ENCODE data around the gene DYRK1A. TPM values are rescaled to one million over a fixed set of nuclear protein-coding genes. Genes with fewer than 3 reads are reported as not detected.

The DYRK1A gene
- total and polyA plus RNA-seq, 10 of the 15 experiments (the other 5 are each of a cell fraction or from before 2014, with no cell fraction given), result 2.4 to 68.6 (median 30.7) TPM

DNA sequence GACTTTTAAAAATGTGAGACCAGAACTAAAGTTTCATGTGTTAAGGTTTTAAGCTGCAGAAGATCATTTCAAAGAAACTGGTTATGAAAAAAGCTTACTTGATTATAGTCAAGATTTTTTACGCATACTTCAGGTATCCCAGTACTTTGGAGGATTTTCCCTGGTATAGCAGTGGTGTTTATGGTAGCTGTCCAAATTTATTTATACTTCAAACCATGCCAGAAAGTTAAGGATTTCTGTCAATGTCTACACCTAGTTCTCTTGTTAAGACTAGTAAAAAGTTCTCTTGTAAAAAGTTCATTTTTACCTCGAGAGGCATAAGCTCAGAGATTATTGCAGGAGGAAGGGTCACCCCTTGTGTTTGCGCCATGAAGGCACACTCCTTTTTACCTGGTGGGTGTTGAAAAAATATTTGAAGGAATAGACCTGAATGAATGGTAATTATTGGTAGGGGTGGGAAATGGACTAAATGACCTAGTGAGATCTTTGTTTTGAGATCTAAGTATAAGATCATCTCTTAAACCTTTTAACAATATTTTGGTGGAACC is 2.8 kb downstream of the DYRK1A start:
- peaks cover 17% of the 10 kb centered on the region; the same call in 1 of the 2 replicates for H3K4me1 ChIP-seq (ENCODE audit: control insufficient read depth, insufficient read depth, low read length)
- H4K20me1 ChIP-seq (ENCODE audit: control insufficient read depth, insufficient read depth), result peaks cover 6% of the 10 kb centered on the region

More for the DNA sequence above, 2.8 kb downstream of the DYRK1A start:
- peaks cover 84% of the 10 kb centered on the region for H3K79me2 ChIP-seq (ENCODE audit: control insufficient read depth, insufficient read depth, low read length)
- ChIA-PET RAD21 (ENCODE audit: unreplicated experiment) (interaction anchor here (0.9 to 3.3 kb wide), 7 partner anchors 14 to 194 kb away, joined by 3 to 17 read pairs (median 7); partner anchors contain the start of gene VPS26C), CTCF (interaction anchor here (0.7 to 1.9 kb wide), 9 partner anchors 11 to 203 kb away, joined by 3 to 7 read pairs (median 4); no protein-coding TSS in a partner anchor), POLR2A (interaction anchor here (0.5 to 2.5 kb wide), 10 partner anchors 12 to 303 kb away, joined by 3 to 9 read pairs (median 4); partner anchors contain the start of gene VPS26C), SMC1A (ENCODE audit: uncharacterized antibody, unreplicated experiment) (interaction anchor here (0.6 to 7.9 kb wide), 12 partner anchors 9 to 111 kb away, joined by 3 to 62 read pairs (median 5); partner anchors contain the start of gene VPS26C)
- TSS peak; percentile 30 for BruUV-seq (replicated peaks)
- H3K9ac ChIP-seq (ENCODE audit: control insufficient read depth, insufficient read depth, low read length), result peak overlapping the region; percentile 98
- peak overlapping the region; percentile 92 for H3K4me2 ChIP-seq (ENCODE audit: control insufficient read depth, insufficient read depth)
- H3K9me3 ChIP-seq (replicated peaks; ENCODE audit: control insufficient read depth, insufficient read depth, low read length), result no peaks in the 10 kb centered on the region
- ATAC-seq, result no peak
- H3K36me3 ChIP-seq (ENCODE audit: control insufficient read depth in 2 of 2, insufficient read depth in 2 of 2, low read length in 1 of 2), result no peaks in the 10 kb centered on the region; a peak in 1 of 4 replicates
- no peak overlapping the region for H2AFZ ChIP-seq (ENCODE audit: control insufficient read depth, low read depth, low read length)
- no peak for FAIRE-seq
- peak overlapping the region; percentile 97 for H3K27ac ChIP-seq (ENCODE audit: control insufficient read depth, insufficient read depth)
- WGBS (ENCODE audit: insufficient coverage, insufficient replicate concordance, low lambda C conversion rate, missing lambda C conversion rate), result 17% methylated on average over 3 of the region's 3 CpGs
- DNase-seq (ENCODE audit: low read depth, low spot score), result no peak
- TF ChIP-seq RAD51 (IDR thresholded peaks at IDR 0.05), result no peak
- TF ChIP-seq EZH2 (IDR thresholded peaks at IDR 0.05; ENCODE audit: borderline replicate concordance, control insufficient read depth, low read depth, low read length), result no peak
- TF ChIP-seq ZZZ3 (IDR thresholded peaks at IDR 0.05; ENCODE audit: control insufficient read depth, insufficient read length, low read depth), result no peak
- no peak for TF ChIP-seq MTA2 (IDR thresholded peaks at IDR 0.05; ENCODE audit: low read depth)
- no peak for TF ChIP-seq JUNB (IDR thresholded peaks at IDR 0.05)
- no peak for TF ChIP-seq YBX1 (IDR thresholded peaks at IDR 0.05)
- TF ChIP-seq, protein P1, sequence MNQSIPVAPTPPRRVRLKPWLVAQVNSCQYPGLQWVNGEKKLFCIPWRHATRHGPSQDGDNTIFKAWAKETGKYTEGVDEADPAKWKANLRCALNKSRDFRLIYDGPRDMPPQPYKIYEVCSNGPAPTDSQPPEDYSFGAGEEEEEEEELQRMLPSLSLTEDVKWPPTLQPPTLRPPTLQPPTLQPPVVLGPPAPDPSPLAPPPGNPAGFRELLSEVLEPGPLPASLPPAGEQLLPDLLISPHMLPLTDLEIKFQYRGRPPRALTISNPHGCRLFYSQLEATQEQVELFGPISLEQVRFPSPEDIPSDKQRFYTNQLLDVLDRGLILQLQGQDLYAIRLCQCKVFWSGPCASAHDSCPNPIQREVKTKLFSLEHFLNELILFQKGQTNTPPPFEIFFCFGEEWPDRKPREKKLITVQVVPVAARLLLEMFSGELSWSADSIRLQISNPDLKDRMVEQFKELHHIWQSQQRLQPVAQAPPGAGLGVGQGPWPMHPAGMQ (IDR thresholded peaks at IDR 0.05; ENCODE audit: borderline replicate concordance), result no peak
- TF ChIP-seq, protein P2, sequence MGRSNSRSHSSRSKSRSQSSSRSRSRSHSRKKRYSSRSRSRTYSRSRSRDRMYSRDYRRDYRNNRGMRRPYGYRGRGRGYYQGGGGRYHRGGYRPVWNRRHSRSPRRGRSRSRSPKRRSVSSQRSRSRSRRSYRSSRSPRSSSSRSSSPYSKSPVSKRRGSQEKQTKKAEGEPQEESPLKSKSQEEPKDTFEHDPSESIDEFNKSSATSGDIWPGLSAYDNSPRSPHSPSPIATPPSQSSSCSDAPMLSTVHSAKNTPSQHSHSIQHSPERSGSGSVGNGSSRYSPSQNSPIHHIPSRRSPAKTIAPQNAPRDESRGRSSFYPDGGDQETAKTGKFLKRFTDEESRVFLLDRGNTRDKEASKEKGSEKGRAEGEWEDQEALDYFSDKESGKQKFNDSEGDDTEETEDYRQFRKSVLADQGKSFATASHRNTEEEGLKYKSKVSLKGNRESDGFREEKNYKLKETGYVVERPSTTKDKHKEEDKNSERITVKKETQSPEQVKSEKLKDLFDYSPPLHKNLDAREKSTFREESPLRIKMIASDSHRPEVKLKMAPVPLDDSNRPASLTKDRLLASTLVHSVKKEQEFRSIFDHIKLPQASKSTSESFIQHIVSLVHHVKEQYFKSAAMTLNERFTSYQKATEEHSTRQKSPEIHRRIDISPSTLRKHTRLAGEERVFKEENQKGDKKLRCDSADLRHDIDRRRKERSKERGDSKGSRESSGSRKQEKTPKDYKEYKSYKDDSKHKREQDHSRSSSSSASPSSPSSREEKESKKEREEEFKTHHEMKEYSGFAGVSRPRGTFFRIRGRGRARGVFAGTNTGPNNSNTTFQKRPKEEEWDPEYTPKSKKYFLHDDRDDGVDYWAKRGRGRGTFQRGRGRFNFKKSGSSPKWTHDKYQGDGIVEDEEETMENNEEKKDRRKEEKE (IDR thresholded peaks at IDR 0.05), result no peak
- TF ChIP-seq ZNF207 (IDR thresholded peaks at IDR 0.05; ENCODE audit: borderline replicate concordance), result no peak
- no peak for TF ChIP-seq FOS (IDR thresholded peaks at IDR 0.05; ENCODE audit: borderline replicate concordance, extremely low read depth, insufficient read length)
- no peak for TF ChIP-seq BRCA1 (IDR thresholded peaks at IDR 0.05; ENCODE audit: low read depth, low read length)
- no peak for TF ChIP-seq RELA (IDR thresholded peaks at IDR 0.05; ENCODE audit: borderline replicate concordance, partially characterized antibody)
- no peak for TF ChIP-seq ATF7 (IDR thresholded peaks at IDR 0.05; ENCODE audit: low read depth)
- TF ChIP-seq CHD4 (IDR thresholded peaks at IDR 0.05), result no peak
- TF ChIP-seq, protein P3, sequence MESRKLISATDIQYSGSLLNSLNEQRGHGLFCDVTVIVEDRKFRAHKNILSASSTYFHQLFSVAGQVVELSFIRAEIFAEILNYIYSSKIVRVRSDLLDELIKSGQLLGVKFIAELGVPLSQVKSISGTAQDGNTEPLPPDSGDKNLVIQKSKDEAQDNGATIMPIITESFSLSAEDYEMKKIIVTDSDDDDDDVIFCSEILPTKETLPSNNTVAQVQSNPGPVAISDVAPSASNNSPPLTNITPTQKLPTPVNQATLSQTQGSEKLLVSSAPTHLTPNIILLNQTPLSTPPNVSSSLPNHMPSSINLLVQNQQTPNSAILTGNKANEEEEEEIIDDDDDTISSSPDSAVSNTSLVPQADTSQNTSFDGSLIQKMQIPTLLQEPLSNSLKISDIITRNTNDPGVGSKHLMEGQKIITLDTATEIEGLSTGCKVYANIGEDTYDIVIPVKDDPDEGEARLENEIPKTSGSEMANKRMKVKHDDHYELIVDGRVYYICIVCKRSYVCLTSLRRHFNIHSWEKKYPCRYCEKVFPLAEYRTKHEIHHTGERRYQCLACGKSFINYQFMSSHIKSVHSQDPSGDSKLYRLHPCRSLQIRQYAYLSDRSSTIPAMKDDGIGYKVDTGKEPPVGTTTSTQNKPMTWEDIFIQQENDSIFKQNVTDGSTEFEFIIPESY (IDR thresholded peaks at IDR 0.05), result no peak
- TF ChIP-seq EP300 (IDR thresholded peaks at IDR 0.05; ENCODE audit: borderline replicate concordance in 1 of 2, control insufficient read depth in 1 of 2, low read depth in 2 of 2, low read length in 2 of 2), result no peak
- TF ChIP-seq HDGF (IDR thresholded peaks at IDR 0.05), result no peak
- no peak for TF ChIP-seq SPI1 (IDR thresholded peaks at IDR 0.05; ENCODE audit: borderline replicate concordance, insufficient read depth, low read depth, low read length)
- TF ChIP-seq HDAC6 (IDR thresholded peaks at IDR 0.05; ENCODE audit: unreplicated experiment), result no peak
- H3K4me3 ChIP-seq, result peak overlapping the region; percentile 89
- in situ Hi-C loops (cut with MboI) (no loop called here), intact Hi-C loops (cut with micrococcal nuclease; ENCODE audit: unreplicated experiment) (loop anchor here (2.0 to 10.0 kb wide), 2 partner anchors 111 to 385 kb away; no protein-coding TSS in a partner anchor)
- H3K27me3 ChIP-seq (replicated peaks in 1 of 2; ENCODE audit: control insufficient read depth in 2 of 2, insufficient read depth in 2 of 2, low read length in 1 of 2), result no peaks in the 10 kb centered on the region

Data from GM12878 (cell line).